HG02885 (cell line): ENCODE measurements around the gene HHATL.

ENCODE experiments used
- ATAC-seq: cut with Tn5 transposase; IDR thresholded peaks from one replicate; pipeline ENCODE4 v1.9.1; 2021; ENCODE audit warnings: mild to moderate bottlenecking; ENCODE audit not compliant: unreplicated experiment, poor library complexity

HHATL gene

DNA sequence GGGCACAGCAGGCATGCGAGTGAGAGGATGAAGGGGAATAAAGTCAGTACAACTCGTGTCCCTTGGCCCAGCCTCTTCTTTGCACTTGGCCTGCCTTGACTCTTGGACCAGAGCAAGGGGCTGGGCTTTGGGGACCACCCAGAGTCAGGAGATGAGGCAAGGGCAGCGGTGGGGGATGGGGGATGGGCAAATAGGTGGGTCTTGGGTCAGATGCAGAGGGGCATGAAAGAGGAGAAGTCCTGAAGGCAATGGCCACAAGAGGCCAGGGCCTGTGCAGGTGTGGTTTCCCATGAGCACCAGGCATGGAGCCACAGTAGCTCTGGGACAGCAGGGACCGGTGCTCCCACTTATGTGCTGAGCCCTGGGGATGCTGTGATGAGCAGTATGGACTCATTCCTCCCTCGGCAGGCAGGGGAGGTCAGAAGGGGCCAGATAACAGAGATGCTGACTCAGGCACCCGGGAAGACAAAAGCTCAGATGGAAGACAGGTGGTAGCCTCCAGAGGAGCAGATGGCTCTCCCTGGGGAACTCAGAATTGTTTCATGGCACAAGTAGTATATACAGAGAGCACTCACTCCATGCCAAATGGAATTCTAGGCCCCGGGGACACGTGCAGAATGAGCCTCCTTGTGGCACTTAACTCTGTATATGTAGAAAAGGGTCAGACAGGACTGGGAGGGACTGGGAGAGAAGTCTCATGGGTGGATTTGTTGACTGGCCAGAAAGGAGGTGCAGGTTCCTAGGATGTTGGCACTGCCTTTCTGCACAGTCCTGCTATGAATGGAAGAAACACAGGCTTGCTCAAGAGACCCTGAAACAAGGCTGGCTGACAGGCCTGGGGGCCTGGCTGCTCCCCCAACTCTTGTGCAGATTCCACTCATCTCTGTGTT is 34.8 kb downstream of the HHATL start:
- ATAC-seq, result no peak

- ATAC-seq, result no peak
Observed at GRCh38 chr3:42667096-42667522, 35.5 kb downstream of the HHATL start.

- no peak for ATAC-seq
Observed at GRCh38 chr3:42666577-42666998, 36.0 kb downstream of the HHATL start.

DNA sequence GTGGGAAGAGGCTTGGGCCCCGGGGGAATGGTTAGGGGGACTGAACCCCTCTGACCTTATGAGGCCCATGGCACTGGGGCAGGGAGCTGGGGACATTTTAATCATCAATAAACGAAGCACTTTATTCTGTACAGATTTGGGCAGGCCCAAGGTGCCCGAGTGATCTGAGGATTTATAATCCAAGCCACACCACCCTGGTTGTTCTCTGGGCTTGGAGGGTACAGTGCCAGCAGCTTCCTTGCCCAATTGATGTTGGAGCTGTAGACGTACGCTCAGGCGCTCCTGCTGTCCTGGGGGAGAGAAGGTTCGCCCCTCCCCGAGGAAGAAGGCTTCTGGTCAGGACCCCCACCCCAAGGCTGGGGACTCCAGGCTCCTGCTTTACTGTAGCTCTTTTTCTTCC is 36.6 kb downstream of the HHATL start:
- ATAC-seq, result no peak

DNA sequence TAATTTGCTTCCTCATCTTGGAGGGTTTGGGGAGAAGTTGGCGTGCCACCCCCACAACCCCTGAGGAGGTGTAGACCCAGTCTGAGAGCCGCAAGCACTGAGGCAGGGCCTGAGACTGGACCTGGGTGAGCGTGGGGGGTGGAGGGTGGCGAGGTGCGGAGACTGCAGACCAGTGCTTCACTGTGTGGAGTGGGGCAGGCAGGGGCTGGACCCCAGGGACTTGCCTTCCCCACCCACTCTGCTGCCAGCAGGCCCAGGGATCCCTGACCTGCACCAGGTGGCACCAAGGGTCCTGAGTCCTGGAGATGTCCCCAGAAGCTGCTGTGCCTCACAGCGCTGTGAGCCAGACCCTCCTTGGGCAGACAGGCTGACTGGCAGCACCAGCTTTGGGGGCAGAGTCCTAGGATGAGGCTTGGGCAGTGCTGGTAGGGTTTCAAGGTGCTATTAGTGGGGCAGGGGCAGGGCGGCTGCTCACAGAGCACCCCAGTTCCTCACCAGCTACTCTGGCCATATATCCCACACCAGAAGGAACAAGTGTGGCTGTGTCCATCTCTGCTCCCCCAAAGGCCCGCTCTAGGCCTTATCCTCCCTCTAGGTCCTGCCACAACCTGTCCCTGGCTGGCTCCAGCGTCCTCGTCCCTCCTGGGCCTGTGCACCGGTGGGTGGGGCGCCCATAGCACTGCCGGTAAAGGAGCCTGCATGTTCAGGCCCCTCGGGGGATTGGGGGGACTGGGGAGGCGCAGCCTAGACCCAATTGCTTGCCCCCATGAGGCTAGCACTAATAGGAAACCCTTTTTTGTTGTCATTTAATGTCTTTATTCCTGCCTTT is 37.3 kb downstream of the HHATL start:
- ATAC-seq, result no peak

DNA sequence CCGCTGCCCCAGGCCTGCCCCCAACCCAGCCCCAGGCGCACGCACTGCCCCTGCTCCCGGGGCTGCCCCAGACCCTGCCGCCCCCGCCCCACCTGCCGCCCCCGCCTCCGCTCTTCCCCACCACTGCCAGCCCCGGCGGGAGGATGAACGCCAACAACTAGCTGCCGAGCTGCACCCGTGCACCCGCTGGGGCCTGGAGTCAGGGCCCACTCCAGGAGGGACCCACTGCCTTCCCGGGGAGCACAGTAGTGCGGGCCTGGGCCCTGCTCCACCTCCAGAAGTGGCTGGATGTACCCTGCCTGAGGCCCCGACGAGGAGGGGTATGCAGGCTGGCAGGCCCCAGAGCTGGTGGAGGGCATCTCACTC is 38.2 kb downstream of the HHATL start:
- ATAC-seq, result no peak

- ATAC-seq, result no peak
Observed at GRCh38 chr3:42663581-42664437, 38.8 kb downstream of the HHATL start.

GRCh38 chr3:42662813-42663535 is 39.6 kb downstream of the HHATL start:
- ATAC-seq, result no peak

DNA sequence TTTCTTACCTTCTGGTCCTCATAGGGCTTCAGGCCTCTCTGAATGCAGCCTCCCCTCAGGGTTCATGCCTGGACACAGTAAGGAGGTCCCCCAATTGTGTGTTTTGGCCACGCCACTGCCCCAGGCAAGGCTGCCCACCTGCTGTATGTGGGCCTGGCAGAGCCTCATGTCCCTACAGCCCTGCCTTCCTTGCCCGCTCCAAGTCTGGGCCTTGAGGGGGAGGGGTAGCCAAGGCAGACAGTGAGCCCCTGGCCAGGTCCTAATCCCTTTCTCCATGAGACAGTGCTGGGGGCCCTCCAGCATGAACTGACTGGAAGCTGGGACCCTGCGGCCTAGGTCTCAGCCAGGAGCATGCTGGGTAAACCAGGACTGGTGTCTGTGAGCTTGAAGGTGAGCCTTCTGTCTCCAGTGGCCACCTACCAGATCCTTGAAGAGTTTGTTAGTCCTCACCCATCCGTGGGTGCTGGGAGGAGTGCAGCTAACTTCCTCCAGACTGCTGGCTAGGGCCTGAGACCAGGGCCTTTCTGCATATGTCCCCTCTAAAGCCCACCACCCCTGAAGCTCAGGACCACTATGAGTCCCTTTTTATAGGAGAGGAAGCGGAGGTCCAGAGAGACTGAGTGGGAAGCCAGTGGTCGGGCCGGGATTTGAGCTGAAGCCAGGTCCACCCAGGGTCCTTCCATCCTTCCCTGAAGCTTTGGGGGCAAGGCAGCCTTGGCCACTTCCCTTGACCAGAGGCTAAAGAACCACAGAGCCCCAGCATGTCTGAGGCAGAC is 40.4 kb downstream of the HHATL start:
- no peak for ATAC-seq

DNA sequence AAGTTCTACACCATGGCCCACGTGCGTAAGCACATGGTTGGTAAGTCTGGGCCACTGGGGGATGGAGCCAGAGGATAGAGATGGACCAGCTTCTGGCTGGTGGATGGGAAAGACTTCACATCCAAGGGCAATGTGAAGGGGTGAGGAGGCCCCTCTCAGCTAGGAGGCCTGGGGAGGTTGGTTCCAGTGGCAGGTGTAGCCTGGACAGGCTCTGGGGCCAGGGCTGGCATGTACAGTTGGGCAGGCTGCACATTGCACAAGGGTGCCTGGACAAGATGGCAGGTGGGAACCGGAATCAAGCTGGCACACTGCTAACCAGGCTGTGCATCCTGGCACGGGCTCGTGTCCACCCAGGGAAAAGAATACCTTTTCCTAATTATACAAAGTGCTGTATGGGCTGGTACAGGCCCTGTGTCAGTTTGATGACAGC is 41.0 kb downstream of the HHATL start:
- no peak for ATAC-seq

DNA sequence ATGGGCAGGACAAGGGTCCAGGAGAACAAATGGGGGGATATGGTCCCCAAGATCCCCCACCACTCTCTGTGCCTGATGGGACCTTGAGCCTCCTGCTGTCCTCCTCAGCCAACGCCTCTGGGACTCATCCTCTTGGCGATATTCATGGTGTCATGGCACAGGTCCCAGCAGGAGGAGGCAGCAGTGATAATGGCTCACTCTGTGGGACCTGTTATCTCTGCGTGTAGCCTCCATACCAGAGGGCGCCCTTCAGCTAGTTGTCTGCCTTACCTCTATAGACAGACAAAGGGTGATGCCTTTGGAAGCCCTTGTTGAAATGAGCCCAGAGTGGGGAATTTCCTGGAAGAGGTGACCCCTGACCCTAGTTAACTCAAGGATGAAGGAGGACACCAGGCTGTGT is 41.7 kb downstream of the HHATL start:
- no peak for ATAC-seq

GRCh38 chr3:42660131-42660715 is 42.4 kb downstream of the HHATL start:
- no peak for ATAC-seq

DNA sequence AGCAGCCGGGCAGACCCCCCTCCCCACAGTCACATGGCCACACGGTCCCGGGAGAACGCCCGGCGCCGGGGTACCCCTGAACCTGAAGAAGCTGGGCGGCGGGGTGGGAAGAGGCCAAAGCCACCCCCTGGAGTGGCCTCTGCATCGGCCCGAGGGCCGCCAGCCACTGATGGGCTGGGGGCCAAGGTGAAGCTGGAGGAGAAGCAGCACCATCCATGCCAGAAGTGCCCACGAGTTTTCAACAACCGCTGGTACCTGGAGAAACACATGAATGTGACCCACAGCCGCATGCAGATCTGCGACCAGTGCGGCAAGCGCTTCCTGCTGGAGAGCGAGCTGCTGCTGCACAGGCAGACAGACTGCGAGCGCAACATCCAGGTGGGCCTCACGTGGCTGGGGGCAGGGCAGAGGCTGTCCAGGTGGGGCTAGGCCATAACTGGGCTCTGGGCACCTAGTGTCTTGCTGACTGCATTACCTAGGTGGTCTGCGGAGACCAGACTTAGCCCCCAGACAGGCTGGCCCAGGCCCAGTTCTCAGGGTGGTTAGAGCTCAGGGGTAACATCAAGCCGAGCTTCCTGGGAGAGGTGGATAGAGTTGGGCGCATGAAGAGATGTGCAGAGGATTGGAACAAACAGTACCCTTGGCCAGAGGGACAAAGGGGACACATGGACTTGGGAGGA is 43.0 kb downstream of the HHATL start:
- ATAC-seq, result no peak

DNA sequence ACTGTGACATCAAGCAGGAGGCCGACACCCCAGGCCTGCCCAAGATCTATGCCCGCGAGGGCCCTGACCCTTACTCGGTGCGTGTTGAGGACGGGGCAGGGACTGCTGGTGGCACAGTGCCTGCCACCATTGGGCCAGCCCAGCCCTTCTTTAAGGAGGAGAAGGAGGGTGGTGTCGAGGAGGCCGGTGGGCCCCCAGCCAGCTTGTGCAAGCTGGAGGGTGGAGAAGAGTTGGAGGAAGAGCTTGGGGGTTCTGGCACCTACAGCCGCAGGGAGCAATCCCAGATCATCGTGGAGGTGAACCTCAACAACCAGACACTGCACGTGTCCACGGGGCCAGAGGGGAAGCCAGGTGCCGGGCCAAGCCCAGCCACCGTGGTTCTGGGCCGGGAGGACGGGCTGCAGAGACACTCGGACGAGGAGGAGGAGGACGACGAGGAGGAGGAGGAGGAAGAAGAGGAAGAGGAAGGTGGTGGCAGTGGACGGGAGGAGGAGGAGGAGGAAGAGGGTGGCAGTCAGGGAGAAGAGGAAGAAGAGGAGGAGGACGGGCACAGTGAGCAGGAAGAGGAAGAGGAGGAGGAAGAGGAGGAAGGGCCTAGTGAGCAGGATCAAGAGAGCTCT is 43.7 kb downstream of the HHATL start:
- no peak for ATAC-seq

DNA sequence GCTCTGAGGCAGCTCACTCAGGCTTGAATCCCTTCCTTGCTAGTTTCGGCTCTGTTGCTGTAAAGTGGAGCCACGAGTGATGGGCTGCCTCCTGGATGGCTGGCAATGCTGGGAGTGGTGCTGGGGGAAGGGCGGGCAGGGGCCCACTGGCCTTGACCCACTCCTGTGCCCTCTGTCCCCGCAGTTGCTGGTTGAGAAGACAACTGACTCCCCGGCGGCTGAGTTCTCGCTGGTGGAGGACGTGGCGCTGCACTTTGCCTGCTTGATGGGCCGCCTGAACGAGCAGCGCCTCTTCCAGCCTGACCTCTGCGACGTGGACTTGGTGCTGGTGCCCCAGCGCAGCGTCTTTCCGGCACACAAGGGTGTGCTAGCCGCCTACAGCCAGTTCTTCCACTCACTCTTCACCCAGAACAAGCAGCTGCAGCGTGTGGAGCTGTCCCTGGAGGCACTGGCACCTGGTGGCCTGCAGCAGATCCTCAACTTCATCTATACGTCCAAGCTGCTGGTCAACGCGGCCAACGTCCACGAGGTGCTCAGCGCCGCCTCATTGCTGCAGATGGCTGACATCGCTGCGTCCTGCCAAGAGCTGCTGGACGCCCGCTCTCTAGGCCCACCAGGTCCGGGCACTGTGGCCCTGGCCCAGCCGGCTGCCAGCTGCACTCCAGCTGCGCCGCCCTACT is 44.4 kb downstream of the HHATL start:
- ATAC-seq, result no peak

- ATAC-seq, result no peak
Observed at GRCh38 chr3:42657675-42658074, 44.9 kb downstream of the HHATL start.
